Measurements from ENCODE around the gene PKDCC.
"Not testable (repeated sequence)": the region's sequence is repeated elsewhere in the genome, so short reads cannot be mapped to it uniquely, and the experiment has no call there.

The PKDCC gene

DNA sequence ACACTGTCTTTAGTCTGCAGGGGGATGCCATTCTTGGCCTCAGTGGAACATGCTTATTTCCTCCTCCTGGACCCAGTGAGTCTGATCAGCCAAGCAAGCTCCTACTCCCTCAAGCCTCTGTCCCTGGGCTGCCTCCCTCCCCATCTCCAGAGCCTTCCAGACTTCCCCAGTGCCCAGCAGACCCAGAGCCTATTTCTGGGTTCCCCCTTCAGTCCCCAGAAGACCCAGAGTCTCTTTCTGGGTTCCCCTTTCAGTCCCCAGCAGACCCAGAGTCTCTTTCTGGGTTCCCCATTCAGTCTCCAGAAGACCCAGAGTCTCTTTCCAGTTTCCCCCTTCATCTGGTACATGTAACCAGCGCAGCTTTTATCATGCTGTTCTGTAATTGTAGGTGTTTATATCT, 17.0 kb upstream of the PKDCC start:
- no peak overlapping the region for H3K27ac ChIP-seq

DNA sequence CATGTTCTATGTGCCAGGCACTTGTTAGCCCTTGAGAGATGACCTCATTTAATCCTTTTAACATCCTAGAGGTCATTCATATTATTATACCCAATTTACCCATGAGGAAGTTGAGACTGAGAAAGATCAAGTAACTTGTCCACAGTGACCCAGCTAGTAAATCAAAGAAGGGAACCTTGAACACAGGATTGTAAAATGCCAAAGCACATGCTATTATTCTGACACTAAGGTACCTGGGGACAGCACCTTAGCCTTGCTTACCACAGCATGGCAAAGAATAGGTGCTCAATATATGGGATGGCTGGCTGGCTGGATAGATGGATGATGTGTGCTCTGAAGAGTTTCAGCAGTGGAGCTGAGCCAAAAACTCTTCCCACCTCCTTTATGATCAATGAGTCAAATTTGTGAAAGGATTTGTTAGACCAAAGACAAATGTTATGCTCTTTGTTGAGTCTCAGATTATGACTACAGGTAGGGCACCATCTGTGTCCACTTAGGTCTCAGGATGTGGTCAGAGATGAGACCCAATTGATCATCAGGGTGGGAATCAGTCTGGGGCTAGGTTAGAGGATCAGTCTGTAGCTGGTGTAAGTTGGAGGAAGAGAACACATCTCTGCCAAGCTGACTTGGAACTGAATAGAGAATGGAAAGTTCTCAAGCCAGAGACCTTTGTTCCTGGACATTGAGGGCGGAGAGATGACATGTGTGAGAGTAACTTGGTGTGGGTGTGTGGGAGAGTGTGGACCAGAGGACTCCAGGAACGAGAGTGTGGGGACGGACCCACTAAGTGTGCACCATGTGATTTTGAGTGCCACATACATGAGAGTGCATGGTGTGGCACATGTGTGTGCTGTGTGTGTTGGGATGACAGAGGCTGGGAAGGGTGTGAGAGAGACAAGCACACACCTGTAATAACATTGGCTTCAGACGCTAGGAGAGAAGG, 16.3 kb upstream of the PKDCC start:
- TF ChIP-seq CTCF (IDR thresholded peaks at IDR 0.05) = no peak
- TF ChIP-seq ZFX (IDR thresholded peaks at IDR 0.05; ENCODE audit: borderline replicate concordance) = no peak
- no peak overlapping the region for H3K27ac ChIP-seq

More for the DNA sequence above, 17.0 kb upstream of the PKDCC start:
- TF ChIP-seq CTCF (IDR thresholded peaks at IDR 0.05) (no peak), ZFX (IDR thresholded peaks at IDR 0.05; ENCODE audit: borderline replicate concordance) (no peak)

DNA sequence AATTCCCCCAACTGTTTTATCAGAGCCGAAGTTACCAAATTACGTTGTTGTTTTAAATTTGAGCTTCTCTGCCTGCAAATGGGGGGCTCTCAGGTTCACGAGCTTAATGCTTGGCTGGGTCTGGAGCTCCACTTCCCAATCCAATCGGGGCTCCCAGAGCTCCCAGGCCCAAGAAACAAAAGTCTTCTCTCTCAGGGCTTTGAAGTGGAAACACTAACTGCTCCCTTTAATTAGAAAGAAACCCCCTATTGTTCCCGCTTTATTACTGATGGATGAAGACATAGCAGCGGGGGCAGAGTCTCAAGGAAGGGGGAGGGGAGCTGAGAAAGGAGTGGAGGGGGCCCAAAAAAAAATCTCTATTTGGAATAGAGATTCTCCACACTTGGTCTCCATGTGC, 15.6 kb upstream of the PKDCC start:
- no peak overlapping the region for H3K27ac ChIP-seq
- TF ChIP-seq ZFX (IDR thresholded peaks at IDR 0.05; ENCODE audit: borderline replicate concordance) (no peak), CTCF (IDR thresholded peaks at IDR 0.05) (no peak)

GRCh38 chr2:42032745-42033144, 15.1 kb upstream of the PKDCC start:
- H3K27ac ChIP-seq = no peak overlapping the region
- no peak for TF ChIP-seq CTCF (IDR thresholded peaks at IDR 0.05)
- no peak for TF ChIP-seq ZFX (IDR thresholded peaks at IDR 0.05; ENCODE audit: borderline replicate concordance)

- H3K27ac ChIP-seq = not testable (repeated sequence)
Measured at GRCh38 chr2:42034096-42034495, 13.7 kb upstream of the PKDCC start.

DNA sequence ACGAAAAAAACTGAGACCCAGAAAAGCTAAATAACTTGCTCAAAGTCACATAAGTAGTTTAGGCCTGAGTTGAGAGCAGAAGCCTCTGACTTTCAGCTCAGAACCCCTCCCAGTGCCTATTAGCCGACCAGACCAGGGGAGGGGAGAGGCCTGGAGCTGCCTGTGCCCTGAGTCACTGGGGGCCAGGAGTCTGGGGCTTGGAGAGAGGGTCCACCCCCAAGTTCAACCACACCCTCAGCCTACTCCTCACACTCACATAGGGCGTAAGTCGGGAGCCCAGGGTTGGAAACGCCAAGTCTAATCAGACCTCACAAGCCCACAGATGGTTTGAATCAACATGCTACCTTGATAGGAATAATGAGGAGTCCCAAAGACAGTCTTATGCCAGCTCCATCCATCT, 12.6 kb upstream of the PKDCC start:
- no peak for TF ChIP-seq CTCF (IDR thresholded peaks at IDR 0.05)
- no peak for TF ChIP-seq ZFX (IDR thresholded peaks at IDR 0.05; ENCODE audit: borderline replicate concordance)
- H3K27ac ChIP-seq = no peak overlapping the region

GRCh38 chr2:42036413-42036812, 11.4 kb upstream of the PKDCC start:
- TF ChIP-seq ZFX (IDR thresholded peaks at IDR 0.05; ENCODE audit: borderline replicate concordance) (no peak), CTCF (IDR thresholded peaks at IDR 0.05) (no peak)
- no peak overlapping the region for H3K27ac ChIP-seq
